Activated T-helper 1 cell treated with Interleukin-2 at 50 U/mL for 16 hours (primary cell): Measurements from ENCODE around the gene GABPB2.

ENCODE experiments used
- DNase-seq: peaks from one replicate; pipeline ENCODE4 v3.0.0-alpha.2; 2020; ENCODE audit warnings: low read depth

Gene GABPB2

DNA sequence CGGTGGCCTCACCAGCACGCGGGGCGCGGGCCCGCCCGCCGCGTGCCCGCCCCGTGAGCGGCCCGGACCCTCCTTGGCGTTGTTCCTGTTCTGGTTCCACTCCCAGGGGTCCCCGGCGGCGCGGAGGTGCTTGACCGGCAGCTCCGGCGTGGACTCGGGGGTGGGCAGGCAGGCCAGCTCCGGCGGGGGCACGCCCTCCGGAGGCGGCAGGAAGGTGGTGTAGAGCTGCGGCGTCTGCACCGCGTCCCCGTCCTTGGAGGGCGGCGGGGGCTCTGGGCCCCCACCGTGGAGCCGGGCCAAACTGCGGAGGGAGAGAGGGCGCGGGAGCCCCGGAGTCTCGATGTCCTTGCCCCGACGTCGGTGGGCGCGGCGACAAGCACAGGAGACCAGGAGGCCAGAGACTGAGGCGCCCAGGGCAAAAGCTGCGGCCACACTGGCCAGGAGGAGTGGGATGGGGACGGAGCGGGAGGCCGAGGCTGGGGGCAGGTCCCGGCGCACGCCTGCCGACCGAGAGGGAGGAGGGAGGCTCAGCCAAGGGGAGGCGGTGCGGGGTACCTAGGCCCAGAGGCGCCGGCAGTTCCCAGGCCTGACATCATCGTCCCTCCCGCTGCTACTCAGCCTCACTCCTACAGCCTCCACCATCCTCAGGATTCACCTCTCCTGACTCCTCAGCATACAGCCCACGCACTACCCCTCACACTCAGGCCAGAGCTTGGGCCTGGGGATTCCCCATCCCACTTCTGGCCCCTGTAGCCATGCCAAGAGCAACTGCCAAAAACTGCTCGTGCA, 62.7 kb downstream of the GABPB2 start:
- no peak for DNase-seq

DNA sequence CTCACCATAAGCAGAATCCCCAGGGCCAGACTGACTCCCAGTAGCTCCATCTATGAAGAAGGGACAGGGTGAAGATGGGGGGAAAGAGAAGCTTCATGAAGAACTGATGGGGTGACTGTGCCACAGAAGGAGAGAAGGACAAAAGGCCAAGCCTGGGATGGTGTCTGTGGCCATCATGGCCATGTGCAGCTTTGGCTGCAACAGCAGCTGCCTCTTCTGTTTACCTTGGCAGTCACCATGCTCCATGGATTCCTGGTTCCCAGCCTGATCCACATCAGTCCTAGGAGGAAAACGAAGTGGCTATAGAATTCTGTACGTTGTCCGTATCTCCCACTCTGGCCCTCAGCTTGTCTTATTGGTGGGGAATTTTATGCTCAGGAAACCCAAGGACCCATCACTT, 63.8 kb downstream of the GABPB2 start:
- DNase-seq: no peak

DNA sequence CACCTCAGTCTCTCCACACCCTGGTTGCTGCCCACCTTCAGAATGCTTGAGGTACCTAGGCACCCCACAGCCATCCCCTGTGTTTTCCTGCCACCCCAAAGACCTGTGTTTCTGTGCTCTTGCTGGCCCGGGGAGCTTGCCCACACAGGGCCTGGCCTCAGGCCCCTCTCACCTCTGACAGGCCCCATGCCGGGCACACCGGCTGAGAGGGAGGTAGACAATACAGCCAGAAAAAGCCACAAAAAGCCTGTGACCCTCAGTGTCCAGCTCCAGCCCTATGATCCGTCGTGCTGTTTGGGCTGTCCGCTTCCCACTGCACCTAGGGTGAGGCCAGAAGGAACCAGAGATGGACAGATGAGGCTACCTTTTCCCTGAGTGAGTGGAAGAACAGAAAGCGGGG, 64.4 kb downstream of the GABPB2 start:
- DNase-seq: no peak

DNA sequence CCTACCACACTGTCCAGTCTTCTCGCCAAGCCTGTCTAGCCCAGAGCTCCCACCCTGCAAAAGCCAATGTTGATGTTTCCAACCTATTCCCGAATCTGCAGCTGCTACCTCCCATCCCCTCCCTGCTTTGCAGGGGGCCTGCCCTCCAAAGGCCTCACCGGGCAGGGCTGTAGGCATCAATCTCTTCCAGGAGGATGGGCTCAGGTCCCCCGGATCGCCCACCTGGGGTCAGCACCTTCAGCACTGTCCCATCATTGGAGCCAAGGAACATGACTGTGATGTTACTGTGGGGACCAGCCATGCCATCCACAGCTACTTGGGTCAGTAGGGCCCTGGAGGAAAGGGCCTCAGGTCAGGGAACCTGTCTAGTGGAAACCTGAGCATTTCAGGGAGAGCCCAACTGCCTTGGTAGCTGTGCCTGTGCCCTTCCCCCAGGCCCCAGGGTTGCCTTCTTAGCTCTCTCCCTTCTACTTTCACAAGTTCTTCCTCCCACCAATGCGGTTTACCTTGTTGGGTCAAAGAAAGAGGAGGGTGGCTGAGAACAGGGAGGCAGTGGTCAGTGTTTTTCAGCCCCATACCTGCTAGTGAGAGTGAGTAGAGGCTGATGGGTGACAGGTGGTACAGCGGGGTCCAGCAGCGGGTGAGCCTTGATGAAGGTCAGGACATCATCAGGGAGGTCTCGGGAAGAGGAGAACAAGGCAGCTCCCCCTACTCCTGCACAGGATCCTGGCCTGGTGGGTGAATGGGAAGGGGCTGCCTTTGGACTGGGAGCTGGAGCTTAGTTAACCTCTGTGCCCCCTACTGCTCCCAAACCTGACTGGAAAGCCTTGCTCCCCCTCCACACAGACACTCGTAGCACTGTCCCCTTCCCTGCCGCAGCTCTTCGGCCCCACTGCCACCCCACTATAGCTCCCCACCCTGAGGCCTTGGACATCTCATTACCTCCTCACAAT, 65.1 kb downstream of the GABPB2 start:
- no peak for DNase-seq

DNA sequence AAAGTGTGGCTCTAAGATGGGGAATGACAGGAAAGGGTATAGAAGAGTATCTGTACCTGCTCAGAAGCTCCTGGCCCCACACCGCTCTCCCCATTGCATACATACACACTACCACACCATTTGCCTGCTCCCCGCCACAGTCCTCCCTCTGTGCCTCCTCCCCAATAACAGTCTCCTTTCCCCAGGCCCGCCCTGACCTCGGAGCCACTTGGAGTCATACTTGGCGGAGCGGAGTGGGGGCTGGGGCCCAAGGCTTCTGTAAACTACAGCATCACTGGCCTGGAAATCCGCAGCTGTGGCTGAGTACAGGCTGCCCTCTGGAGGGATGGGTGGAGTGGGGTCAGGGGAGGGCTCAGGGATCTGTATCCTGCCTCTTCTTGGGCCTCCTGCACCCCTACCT, 67.2 kb downstream of the GABPB2 start:
- no peak for DNase-seq

DNA sequence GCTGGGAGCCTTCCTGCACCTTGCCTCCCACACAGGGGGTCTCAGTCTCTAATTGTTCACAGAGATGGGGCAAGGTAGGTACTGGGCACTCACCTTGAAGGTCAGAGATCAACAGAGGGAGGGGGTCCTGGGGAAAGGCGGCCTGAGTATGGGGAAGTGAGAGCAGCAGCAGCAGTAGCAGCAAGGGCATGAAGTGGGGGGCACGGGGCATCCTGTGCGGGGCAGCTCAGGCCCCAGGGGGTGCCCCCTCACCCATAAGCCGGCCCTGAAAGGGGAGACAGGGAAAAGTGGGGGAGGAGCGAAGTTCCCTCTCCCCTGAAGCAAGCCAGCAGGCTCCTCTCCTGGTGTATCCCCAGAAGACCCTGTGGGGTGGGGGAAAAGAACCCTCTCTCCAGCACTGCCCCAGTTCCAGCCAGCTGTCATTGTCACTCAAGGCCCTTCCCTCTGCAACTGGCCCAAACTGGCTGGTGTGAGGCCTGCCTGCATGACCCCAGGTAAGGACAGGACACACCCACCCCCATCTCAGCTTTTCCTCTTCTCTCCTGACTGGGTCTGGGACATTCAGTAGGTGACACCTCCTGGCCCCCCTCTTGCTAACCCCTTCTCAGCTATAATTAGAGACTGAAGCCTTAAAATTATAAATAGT, 72.0 kb downstream of the GABPB2 start:
- no peak for DNase-seq

DNA sequence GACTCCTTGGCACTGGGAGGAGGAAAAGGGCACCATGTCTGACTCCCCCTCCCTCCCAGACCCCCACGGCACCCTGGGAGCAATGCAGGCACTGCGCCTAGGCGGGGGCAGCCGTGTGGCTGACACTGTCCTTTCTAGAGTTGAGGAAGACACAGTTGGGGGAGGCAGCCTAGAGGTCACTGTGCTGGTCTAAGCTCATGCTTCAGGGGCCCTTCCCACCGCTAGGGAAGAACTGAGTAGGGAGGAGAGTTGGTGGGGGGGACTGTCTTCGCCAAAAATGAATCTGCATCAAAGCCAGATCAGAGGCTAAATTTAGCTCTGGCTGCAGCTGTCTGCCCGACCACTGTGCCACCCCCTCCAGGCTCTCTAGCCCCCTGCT, 72.5 kb downstream of the GABPB2 start:
- no peak for DNase-seq

DNA sequence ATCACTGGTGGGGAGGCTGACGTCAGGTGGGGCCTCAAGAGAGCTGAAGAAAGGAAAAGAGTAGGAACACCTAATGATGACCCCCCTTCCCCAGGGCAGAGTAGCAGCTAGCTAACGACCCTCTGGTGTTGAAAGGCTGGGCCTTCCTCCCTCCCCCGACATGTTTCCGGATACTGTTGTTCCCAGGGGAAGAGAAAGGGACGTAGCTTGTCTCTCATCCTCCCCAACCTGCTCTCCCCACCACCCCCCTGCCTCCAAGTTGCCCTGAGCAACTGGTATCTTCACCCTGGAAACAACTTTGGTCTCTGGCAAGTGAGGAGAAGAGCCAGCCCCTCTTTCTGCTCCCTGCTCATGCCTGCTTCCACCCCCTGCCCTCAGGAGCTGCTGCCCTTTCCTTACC, 73.4 kb downstream of the GABPB2 start:
- DNase-seq: no peak

DNA sequence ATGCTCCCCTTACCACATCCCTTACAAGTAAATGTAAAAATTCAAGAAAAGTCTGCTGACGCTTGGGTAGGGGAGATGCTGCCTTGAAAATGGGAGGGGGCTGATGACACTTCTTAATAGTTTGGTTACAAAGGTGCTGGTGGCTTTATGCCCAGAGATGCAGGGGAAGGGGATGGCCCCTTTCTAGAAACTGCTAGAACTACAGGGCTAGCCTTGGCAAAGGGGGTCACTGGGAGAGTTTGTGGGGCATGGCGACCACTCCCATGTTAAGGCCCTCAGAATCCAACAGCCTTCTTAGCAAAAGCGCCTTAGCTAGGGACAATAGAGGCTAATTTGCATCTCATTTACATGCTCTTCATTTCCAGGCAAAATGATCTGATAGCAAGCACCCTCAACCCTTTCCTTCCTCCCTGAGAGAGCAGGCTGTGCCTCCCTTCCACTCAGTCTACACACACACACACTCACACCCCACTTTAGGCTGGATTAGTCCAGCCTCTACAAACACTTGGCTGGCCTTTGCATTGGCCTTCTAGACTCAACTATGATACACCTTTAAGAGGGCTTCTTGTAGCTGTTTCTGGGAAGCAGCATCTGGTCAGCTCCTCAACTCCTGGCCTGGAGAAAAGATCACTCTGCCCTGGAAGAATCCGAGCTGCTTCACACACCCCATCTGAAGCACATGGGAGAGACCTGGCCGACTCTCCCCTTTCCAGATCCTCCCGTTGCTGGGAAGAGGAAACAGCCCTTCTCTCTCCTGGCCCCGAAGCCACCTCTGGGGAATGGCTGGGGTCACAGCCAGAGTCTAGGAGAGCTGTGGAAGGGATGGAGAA, 74.1 kb downstream of the GABPB2 start:
- no peak for DNase-seq

DNA sequence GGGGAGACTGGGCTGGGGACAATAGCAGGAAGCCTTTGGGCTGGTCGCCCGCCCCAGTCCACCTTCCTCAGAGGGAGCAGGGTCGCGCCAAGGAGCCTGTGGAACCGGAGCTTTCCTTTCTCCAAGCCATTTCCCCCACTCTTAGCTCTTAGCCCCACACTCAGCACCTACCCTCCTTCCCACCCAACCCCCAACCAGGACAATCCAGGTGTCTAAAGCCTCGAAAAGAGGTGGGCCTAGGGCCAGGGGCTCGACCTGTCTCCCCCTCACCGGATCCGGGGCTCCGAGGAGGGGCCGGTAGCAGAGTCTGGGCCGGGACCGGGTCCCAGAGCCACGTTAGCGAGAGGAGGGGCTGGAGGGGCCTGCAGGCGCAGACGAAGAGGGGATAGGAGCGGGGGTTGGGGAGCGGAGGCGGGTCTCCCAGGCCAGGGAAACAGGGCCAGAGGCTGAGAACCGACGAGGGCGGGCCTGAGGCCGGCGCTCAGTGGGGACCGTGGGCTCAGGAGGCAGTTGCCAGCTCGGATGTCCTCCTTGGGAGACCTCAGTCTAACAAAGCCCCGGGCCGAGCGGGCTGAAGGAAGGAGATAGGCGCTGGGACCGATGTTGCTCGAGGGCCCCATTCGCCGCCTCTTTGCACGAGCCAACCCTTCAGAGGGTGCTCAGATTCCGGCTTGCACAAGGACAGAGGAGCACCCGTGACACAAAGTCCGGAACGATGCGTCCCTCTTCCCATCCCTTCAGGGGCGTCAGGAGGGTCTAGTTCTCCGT, 74.9 kb downstream of the GABPB2 start:
- DNase-seq: no peak

DNA sequence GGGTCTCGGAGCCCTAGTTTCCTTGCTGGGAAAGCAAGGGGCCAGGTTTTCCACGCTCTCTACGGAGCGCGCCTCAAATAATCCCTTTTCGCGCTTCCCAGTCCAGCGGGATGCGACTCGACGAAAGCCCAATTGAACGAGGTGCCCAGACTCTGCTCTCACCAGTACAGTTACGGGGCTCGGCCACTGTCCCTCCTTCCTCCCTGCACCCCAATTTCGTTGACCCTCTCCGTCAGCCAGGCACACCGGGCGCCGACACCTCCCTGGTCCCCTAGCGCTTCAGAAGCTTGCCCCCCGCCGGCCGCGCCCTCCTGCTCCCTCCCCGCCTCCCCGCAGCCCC, 75.5 kb downstream of the GABPB2 start:
- DNase-seq: no peak

DNA sequence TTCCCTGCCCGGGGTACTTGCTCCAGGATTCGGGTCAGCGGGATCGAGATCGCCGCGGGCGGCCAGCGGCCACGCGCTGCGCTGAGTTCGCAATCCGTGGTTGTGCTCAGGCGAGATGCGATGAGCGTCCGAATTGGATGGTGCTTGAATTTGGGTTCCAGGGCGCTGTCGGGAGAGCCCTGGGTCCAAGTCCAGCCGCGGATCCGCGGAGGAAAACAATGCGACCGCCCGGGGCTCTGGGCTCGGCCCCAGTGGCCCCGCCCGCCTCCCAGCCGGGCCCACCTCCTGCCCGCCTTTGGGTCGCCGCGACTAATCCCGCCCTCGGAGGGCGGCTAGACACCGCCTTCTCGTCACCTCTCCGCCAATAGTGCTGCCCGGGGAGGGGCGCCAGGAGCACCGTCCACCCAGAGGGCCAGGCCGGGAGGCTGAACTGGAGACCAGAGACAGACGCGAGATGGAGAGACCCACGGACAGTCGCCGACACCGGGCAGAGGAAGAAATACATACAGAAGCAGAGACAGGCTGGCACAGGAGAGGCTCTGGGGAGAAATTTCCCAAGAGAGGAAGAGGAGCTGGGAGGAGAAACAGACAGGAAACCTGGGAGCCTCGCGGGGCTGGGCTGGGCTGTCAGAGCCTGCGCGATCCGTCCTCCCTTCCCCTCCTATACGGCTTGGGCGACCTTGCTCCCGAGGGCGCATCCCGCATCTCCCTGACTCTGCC, 76.0 kb downstream of the GABPB2 start, which contains the start of gene SEMA6C:
SEMA6C (minus strand) TSS at position 220 of the 720 bp plus-strand sequence. CDS start 4,010 bp downstream, outside the sequence.
- DNase-seq: peak; percentile 82

DNA sequence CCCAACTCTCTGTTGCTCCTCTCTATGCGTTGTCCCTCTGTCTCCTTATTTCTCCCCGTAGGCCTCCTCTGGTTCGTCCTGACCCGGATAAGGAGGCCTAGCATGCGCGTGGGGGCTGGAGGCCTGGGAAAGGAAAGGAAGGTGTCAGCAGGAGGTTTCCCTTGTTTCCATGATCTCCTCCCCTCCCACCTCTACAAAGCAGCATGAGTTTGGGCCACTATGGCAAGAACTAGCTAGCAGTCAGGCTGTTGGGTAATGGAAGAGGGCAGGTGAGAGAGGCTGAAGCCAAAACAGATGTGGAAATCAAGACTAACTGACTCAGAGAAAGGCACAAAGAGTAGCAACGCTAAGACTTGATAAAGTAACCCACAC, 76.6 kb downstream of the GABPB2 start:
- DNase-seq: no peak

DNA sequence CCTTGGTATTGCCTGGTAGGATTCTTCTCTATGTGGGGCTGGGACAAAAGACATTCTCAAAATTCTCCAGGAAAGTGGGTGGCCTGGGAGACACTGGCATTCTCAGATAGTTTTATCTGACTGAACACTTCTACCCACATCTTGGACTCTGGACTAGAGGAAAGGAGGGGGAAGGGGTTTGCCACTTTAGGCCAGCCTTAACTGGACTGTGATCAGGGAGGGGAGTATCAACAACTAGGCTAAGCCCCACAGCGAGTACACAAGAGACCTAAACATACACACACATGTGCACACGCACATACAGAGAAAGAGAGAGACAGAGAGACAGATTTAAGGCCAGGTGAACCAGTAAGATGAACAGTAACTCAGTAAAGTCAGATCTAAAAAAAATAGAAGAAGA, 77.1 kb downstream of the GABPB2 start:
- DNase-seq: no peak

DNA sequence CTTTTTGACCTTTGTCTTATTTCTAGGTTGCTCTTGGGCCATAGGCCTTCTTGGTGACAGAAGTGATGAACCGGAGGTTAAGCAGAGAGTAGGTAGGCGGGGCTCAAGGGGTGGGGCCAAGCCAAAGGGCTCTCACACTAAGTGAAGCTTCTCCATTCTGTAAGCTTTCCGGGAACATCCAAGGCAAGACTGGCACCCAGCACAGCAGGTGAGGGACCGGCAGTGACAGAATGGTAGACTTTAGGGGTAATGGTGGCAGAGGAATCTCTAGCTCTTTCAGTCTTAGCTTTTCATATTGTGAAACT, 85.9 kb downstream of the GABPB2 start, which contains the start of gene TNFAIP8L2:
TNFAIP8L2 (plus strand) TSS at position 135 of the 305 bp plus-strand sequence. CDS start 2,049 bp downstream, outside the sequence.
- DNase-seq: peak; percentile 61

DNA sequence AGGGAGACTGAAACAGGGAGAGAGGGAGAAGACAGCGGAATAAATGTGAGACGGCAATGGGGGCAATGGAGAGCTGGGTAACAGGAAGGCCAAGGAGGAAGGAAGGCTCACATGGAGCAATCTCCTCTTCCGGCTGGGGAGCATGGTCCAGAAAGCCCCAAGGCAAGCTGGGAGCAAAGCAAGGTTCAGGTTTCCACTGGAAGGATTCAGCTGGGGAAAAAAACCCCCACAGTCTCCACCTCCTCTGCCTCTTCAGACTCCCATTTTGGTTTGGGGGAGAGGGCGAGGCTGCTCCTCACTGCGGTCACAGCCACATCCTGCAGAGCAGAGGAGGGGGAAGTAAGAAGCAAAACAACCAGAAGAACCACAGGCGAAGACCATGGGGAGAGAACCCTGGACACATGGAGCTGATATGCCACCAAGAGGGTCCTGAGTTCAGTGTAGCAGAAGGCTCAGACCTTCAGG, 86.5 kb downstream of the GABPB2 start:
- DNase-seq: peak; percentile 57

DNA sequence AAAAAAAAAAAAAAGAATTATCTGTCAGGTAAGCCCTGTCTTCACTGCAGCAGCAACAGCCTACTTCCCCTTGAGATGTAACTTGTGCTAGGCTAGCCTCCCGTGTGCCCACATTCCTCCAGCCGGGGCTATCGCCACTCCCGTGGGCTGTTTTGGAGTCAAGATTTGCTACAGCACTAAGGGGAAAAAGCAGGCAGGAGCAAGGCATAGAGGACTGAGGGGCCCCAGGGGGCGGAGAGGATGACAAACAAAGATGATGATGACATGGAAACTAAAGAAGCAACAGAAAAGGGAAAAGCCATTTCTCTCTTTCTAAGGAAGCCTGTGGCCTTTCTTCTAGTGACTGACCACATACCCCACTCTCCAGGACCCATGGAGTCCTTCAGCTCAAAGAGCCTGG, 87.8 kb downstream of the GABPB2 start:
- no peak for DNase-seq

DNA sequence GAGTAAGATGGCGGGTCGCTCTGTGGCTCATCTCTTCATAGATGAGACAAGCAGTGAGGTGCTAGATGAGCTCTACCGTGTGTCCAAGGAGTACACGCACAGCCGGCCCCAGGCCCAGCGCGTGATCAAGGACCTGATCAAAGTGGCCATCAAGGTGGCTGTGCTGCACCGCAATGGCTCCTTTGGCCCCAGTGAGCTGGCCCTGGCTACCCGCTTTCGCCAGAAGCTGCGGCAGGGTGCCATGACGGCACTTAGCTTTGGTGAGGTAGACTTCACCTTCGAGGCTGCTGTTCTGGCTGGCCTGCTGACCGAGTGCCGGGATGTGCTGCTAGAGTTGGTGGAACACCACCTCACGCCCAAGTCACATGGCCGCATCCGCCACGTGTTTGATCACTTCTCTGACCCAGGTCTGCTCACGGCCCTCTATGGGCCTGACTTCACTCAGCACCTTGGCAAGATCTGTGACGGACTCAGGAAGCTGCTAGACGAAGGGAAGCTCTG, 88.2 kb downstream of the GABPB2 start:
- DNase-seq: no peak

DNA sequence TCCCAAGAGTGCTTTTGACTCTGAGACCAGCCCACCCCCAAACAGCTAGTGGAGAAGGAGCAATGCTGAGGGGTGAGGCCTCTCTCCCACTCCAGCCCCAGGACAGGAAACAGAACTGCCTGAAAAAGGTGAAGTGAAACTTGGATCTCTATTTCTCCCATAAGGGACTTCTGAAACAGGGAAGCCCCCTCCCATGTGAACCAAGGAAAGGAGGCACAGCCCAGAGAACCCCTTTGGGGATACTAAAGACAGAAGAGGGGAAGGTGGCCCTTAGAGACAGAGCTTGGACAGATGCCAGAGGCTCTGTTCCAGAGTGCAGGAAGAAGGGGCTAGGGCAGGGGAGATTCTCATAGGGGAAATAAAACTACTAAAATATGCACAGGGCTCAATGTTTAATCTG, 88.8 kb downstream of the GABPB2 start:
- no peak for DNase-seq

DNA sequence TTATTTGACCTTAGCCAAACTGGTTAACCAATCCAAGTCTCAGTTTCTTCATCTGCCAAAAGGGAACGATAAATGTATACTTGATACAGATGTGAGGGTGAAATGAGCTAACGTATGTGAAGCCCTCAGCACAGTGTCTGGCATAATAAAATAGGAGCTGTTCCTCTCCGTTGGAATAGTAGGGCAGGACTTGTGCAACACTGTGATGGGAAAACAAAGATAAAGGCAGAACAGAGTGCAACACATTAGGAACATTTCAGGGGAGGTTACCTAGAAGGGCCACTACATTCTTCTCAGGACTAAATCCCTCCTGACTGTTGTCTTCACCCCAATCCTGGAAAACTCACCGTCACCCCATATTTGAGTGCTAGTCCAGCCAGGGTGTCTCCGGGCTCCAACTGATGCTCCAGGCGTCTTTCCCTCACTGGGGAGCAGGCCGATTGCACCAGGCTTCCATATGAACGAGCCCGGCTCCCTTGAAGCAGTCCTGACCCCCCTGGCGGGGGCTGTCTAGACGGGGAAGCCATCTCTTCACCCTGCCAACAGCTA, 94.2 kb downstream of the GABPB2 start:
- DNase-seq: no peak
